ENCODE data around the gene MSX1. TPM values are rescaled to one million over a fixed set of nuclear protein-coding genes. Genes with fewer than 3 reads are reported as not detected.

The MSX1 gene
- total RNA-seq, 1 experiment from 2014 or later, result 0.03 TPM

- DNase-seq (ENCODE audit: low spot score), result no peak
These were observed 19.1 kb upstream of the MSX1 start for GRCh38 chr4:4840351-4840750.

- DNase-seq (ENCODE audit: low spot score), result no peak
These were observed 18.3 kb upstream of the MSX1 start for GRCh38 chr4:4841156-4841555.

- DNase-seq (ENCODE audit: low spot score), result no peak
These were observed 16.7 kb upstream of the MSX1 start for GRCh38 chr4:4842476-4843441.

- no peak for DNase-seq (ENCODE audit: low spot score)
These were observed 15.7 kb upstream of the MSX1 start for GRCh38 chr4:4843635-4844291.

- no peak for DNase-seq (ENCODE audit: low spot score)
These were observed 14.4 kb upstream of the MSX1 start for GRCh38 chr4:4845027-4845426.

GRCh38 chr4:4847011-4847410 lies 12.5 kb upstream of the MSX1 start:
- no peak for DNase-seq (ENCODE audit: low spot score)

- DNase-seq (ENCODE audit: low spot score), result no peak
These were observed 10.9 kb upstream of the MSX1 start for GRCh38 chr4:4848540-4848939.

- DNase-seq (ENCODE audit: low spot score), result no peak
These were observed 10.4 kb upstream of the MSX1 start for GRCh38 chr4:4849106-4849505.

- DNase-seq (ENCODE audit: low spot score), result no peak
These were observed 9.8 kb upstream of the MSX1 start for GRCh38 chr4:4849524-4850193.

- DNase-seq (ENCODE audit: low spot score), result no peak
These were observed 8.4 kb upstream of the MSX1 start for GRCh38 chr4:4851081-4851480.

GRCh38 chr4:4851906-4852305 lies 7.6 kb upstream of the MSX1 start:
- DNase-seq (ENCODE audit: low spot score), result no peak

GRCh38 chr4:4852591-4853362 lies 6.7 kb upstream of the MSX1 start:
- DNase-seq (ENCODE audit: low spot score), result no peak

- DNase-seq (ENCODE audit: low spot score), result no peak
These were observed 6.1 kb upstream of the MSX1 start for GRCh38 chr4:4853371-4853823.

- DNase-seq (ENCODE audit: low spot score), result no peak
These were observed 5.4 kb upstream of the MSX1 start for GRCh38 chr4:4853921-4854648.

- no peak for DNase-seq (ENCODE audit: low spot score)
These were observed 4.7 kb upstream of the MSX1 start for GRCh38 chr4:4854649-4855295.

- no peak for DNase-seq (ENCODE audit: low spot score)
These were observed 4.0 kb upstream of the MSX1 start for GRCh38 chr4:4855301-4856070.

- no peak for DNase-seq (ENCODE audit: low spot score)
These were observed 3.1 kb upstream of the MSX1 start for GRCh38 chr4:4856071-4857000.
